Uterus (tissue), 4 donors: ENCODE data around the gene ITM2B. TPM values are rescaled to one million over a fixed set of nuclear protein-coding genes. Genes with fewer than 3 reads are reported as not detected.
A peak's percentile ranks its signal among the peaks of the same experiment; 100 is the strongest.

Experiments used
- DNase-seq, 2 donors: peaks; one replicate each; pipeline ENCODE4 v3.0.0-alpha.2; 2019 to 2020
- H3K27ac ChIP-seq, 2 donors: fragments of 200-600 bp; sonication (generic); 1 replicate in 1 of 2; 2 replicates in 1 of 2; pipeline ENCODE4 v1.5.1; 2016 to 2018
- H3K27me3 ChIP-seq, 2 donors: fragments of 200-600 bp; sonication (generic); one replicate each; pipeline ENCODE4 v1.5.1; 2018 to 2019; ENCODE audit warnings: control low read depth in 1 of 2
- H3K36me3 ChIP-seq, 2 donors: fragments of 200-600 bp; sonication (generic); one replicate each; pipeline ENCODE4 v1.5.1; 2019; ENCODE audit warnings: control low read depth in 1 of 2
- H3K4me1 ChIP-seq, 2 donors: fragments of 200-600 bp; sonication (generic); one replicate each; pipeline ENCODE4 v1.5.1; 2018 to 2019; ENCODE audit warnings: control low read depth in 1 of 2
- H3K4me3 ChIP-seq, 2 donors: fragments of 200-600 bp; sonication (generic); 1 replicate in 1 of 2; 2 replicates in 1 of 2; pipeline ENCODE4 v1.5.1; 2018 to 2019; ENCODE audit warnings: mild to moderate bottlenecking in 1 of 2
- H3K9me3 ChIP-seq, 2 donors: fragments of 200-600 bp; sonication (generic); one replicate each; pipeline ENCODE4 v1.5.1; 2019; ENCODE audit warnings: control low read depth in 1 of 2
- CTCF ChIP-seq, 4 experiments: fragments of 200-600 bp in 2 of 4; fragments of 450-650 bp in 2 of 4; sonication (generic) in 2 of 4; IDR thresholded peaks; one replicate each; pipeline ENCODE4 v1.5.1; 2016 to 2019; ENCODE audit warnings: antibody characterized with exemption in 4 of 4, mild to moderate bottlenecking in 2 of 4, moderate library complexity in 1 of 4
- POLR2A ChIP-seq, 2 donors: fragments of 450-650 bp; IDR thresholded peaks; one replicate each; pipeline ENCODE4 v1.6.1; 2016; ENCODE audit warnings: antibody characterized with exemption in 2 of 2, mild to moderate bottlenecking in 1 of 2, moderate library complexity in 1 of 2
- intact Hi-C: fragments of 100-400 bp; cut with DNase I; formaldehyde crosslinking; loops from one replicate; pipeline ENCODE4 v1.15.1; 2023; ENCODE audit warnings: low total_unique reads
- total RNA-seq, 4 donors: library from RNA; depleted of rRNA in 3 of 4; stranded (reverse); fragments of >200 nt in 3 of 4; gene quantifications; one replicate each; pipeline versions ENCODE4 v1.1.0 to v1.2.4, GENCODE V29; 2014 to 2023
- donor health status: DM: yes; HTN: yes; CAD: no.

ITM2B gene
- total RNA-seq: 100 to 1,000 TPM; 326 to 725 (median 565) TPM

- DNase-seq: peak; percentile 77 to 80
- no peaks in the 10 kb centered on the region for H3K9me3 ChIP-seq
- peaks cover 0 to 6% of the 10 kb centered on the region in 2 donors for H3K4me1 ChIP-seq
- intact Hi-C loops: loop anchor here (10.0 kb wide), 1 partner anchor 72 kb away; the partner anchor contains the start of gene RB1
- H3K27ac ChIP-seq: peak within 1 kb of the TSS; percentile 99 to 100
- H3K4me3 ChIP-seq: peak within 1 kb of the TSS; percentile 96 to 98
- TF ChIP-seq CTCF (IDR thresholded peaks at IDR 0.05) (peak in 2 of 4 experiments; percentile 40 to 48), POLR2A (IDR thresholded peaks at IDR 0.05) (peak; percentile 74 to 90)
- H3K36me3 ChIP-seq: no peaks in the 10 kb centered on the region
- no peaks in the 10 kb centered on the region for H3K27me3 ChIP-seq
Observed at GRCh38 chr13:48233046-48233888, at the start of gene ITM2B. Gene ITM2B, plus strand, starts transcription at chr13:48233206. Its CDS starts 155 bp downstream, at chr13:48233361.

- H3K4me1 ChIP-seq: no peaks in the 10 kb centered on the region
- intact Hi-C loops: no loop called here
- H3K9me3 ChIP-seq: no peaks in the 10 kb centered on the region
- no peak for DNase-seq
- TF ChIP-seq POLR2A (IDR thresholded peaks at IDR 0.05) (no peak), CTCF (IDR thresholded peaks at IDR 0.05) (no peak)
- no peaks in the 10 kb centered on the region for H3K36me3 ChIP-seq
- peak overlapping the region in 1 of 2 donors; percentile 27 for H3K27ac ChIP-seq
- no peak overlapping the region for H3K4me3 ChIP-seq
- no peaks in the 10 kb centered on the region for H3K27me3 ChIP-seq
Observed at GRCh38 chr13:48184260-48184659, 48.7 kb upstream of the ITM2B start.

GRCh38 chr13:48185018-48185417 lies 48.0 kb upstream of the ITM2B start:
- Histone ChIP-seq H3K27ac (peak overlapping the region in 1 of 2 donors; percentile 14), H3K36me3 (no peaks in the 10 kb centered on the region), H3K9me3 (no peaks in the 10 kb centered on the region), H3K4me1 (no peaks in the 10 kb centered on the region), H3K4me3 (no peak overlapping the region), H3K27me3 (no peaks in the 10 kb centered on the region)
- intact Hi-C loops: no loop called here
- TF ChIP-seq POLR2A (IDR thresholded peaks at IDR 0.05): no peak
- no peak for TF ChIP-seq CTCF (IDR thresholded peaks at IDR 0.05)
- DNase-seq: no peak

- Histone ChIP-seq H3K9me3 (no peaks in the 10 kb centered on the region), H3K36me3 (no peaks in the 10 kb centered on the region), H3K4me3 (no peak overlapping the region), H3K27ac (no peak overlapping the region), H3K27me3 (no peaks in the 10 kb centered on the region), H3K4me1 (no peaks in the 10 kb centered on the region)
- no peak for DNase-seq
- intact Hi-C loops: no loop called here
- TF ChIP-seq CTCF (IDR thresholded peaks at IDR 0.05) (no peak), POLR2A (IDR thresholded peaks at IDR 0.05) (no peak)
Observed at GRCh38 chr13:48186722-48187121, 46.3 kb upstream of the ITM2B start.

- no peaks in the 10 kb centered on the region for H3K36me3 ChIP-seq
- TF ChIP-seq POLR2A (IDR thresholded peaks at IDR 0.05) (no peak), CTCF (IDR thresholded peaks at IDR 0.05) (no peak)
- DNase-seq: no peak
- H3K9me3 ChIP-seq: no peaks in the 10 kb centered on the region
- H3K27me3 ChIP-seq: no peaks in the 10 kb centered on the region
- no peaks in the 10 kb centered on the region for H3K4me1 ChIP-seq
- H3K27ac ChIP-seq: no peak overlapping the region
- H3K4me3 ChIP-seq: no peak overlapping the region
- intact Hi-C loops: no loop called here
Observed at GRCh38 chr13:48188131-48188530, 44.9 kb upstream of the ITM2B start.
